Loucy (cell line): ENCODE data around the gene C6.

Experiments
- CTCF ChIP-seq: fragments of 200-600 bp; sonication (generic); conservative IDR thresholded peaks from 2 replicates; pipeline ENCODE4 v1.5.1; 2014; ENCODE audit warnings: mild to moderate bottlenecking, antibody characterized with exemption, low read length
- EZH2phosphoT487 ChIP-seq: fragments of 200-600 bp; IDR thresholded peaks from 2 replicates; pipeline ENCODE4 v1.6.1; 2018; ENCODE audit warnings: antibody characterized with exemption, mild to moderate bottlenecking, moderate library complexity, borderline replicate concordance

- TF ChIP-seq CTCF (no peak), EZH2phosphoT487 (no peak)
These were observed 33.0 kb upstream of the C6 start for GRCh38 chr5:41246376-41246775.
